ENCODE results near the gene RNF144A.
"Not testable (repeated sequence)": the region's sequence is repeated elsewhere in the genome, so short reads cannot be mapped to it uniquely, and the experiment has no call there.

Gene RNF144A

GRCh38 chr2:6999211-6999877 is 82.1 kb downstream of the RNF144A start:
- H3F3A ChIP-seq (ENCODE audit: low read depth), result no peaks in the 10 kb centered on the region
- no peak for TF ChIP-seq EZH2phosphoT487 (IDR thresholded peaks at IDR 0.05; ENCODE audit: borderline replicate concordance)
- TF ChIP-seq, protein P1, sequence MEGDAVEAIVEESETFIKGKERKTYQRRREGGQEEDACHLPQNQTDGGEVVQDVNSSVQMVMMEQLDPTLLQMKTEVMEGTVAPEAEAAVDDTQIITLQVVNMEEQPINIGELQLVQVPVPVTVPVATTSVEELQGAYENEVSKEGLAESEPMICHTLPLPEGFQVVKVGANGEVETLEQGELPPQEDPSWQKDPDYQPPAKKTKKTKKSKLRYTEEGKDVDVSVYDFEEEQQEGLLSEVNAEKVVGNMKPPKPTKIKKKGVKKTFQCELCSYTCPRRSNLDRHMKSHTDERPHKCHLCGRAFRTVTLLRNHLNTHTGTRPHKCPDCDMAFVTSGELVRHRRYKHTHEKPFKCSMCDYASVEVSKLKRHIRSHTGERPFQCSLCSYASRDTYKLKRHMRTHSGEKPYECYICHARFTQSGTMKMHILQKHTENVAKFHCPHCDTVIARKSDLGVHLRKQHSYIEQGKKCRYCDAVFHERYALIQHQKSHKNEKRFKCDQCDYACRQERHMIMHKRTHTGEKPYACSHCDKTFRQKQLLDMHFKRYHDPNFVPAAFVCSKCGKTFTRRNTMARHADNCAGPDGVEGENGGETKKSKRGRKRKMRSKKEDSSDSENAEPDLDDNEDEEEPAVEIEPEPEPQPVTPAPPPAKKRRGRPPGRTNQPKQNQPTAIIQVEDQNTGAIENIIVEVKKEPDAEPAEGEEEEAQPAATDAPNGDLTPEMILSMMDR (conservative IDR thresholded peaks at IDR 0.05; ENCODE audit: low read length), result no peak
- no peak overlapping the region for H3K4me2 ChIP-seq (ENCODE audit: low read depth, low read length, poor library complexity, severe bottlenecking)

GRCh38 chr2:7001395-7001794 is 84.2 kb downstream of the RNF144A start:
- H3K4me1 ChIP-seq (ENCODE audit: insufficient read depth, low read length, poor library complexity, severe bottlenecking); H3K4me3 ChIP-seq (ENCODE audit: low read length, poor library complexity, severe bottlenecking); H3K9me3 ChIP-seq (ENCODE audit: insufficient read depth, low read depth, low read length); H3K4me2 ChIP-seq (ENCODE audit: low read depth, low read length, poor library complexity, severe bottlenecking); H4K20me1 ChIP-seq (ENCODE audit: insufficient read depth, low read length, poor library complexity, severe bottlenecking); H3F3A ChIP-seq (ENCODE audit: low read depth); H3K9me2 ChIP-seq (replicated peaks; ENCODE audit: low read depth, low read length); H3K9ac ChIP-seq (ENCODE audit: low read depth, low read length, poor library complexity, severe bottlenecking); H3K36me3 ChIP-seq (ENCODE audit: insufficient read depth, low read length); H3K27me3 ChIP-seq (ENCODE audit: insufficient read depth, low read length, poor library complexity, severe bottlenecking); H2AFZ ChIP-seq (ENCODE audit: low read length); H3K79me2 ChIP-seq (ENCODE audit: insufficient read depth, low read length): not testable (repeated sequence)

More at GRCh38 chr2:6999211-6999877, 82.1 kb downstream of the RNF144A start:
- no peaks in the 10 kb centered on the region for H3K4me1 ChIP-seq (ENCODE audit: insufficient read depth, low read length, poor library complexity, severe bottlenecking)
- no peaks in the 10 kb centered on the region for H4K20me1 ChIP-seq (ENCODE audit: insufficient read depth, low read length, poor library complexity, severe bottlenecking)
- H2AFZ ChIP-seq (ENCODE audit: low read length), result no peak overlapping the region
- H3K9me2 ChIP-seq (replicated peaks; ENCODE audit: low read depth, low read length), result no peaks in the 10 kb centered on the region
- H3K36me3 ChIP-seq (ENCODE audit: insufficient read depth, low read length), result 0 out of 2 replicates have a peak, but pooled peaks cover 3% of the 10 kb centered on the region
- H3K4me3 ChIP-seq (ENCODE audit: low read length, poor library complexity, severe bottlenecking), result no peak overlapping the region
- H3K9ac ChIP-seq (ENCODE audit: low read depth, low read length, poor library complexity, severe bottlenecking), result no peak overlapping the region
- H3K27me3 ChIP-seq (ENCODE audit: insufficient read depth, low read length, poor library complexity, severe bottlenecking), result no peaks in the 10 kb centered on the region
- H3K9me3 ChIP-seq (ENCODE audit: insufficient read depth, low read depth, low read length), result no peaks in the 10 kb centered on the region
- H3K79me2 ChIP-seq (ENCODE audit: insufficient read depth, low read length), result no peaks in the 10 kb centered on the region

DNA sequence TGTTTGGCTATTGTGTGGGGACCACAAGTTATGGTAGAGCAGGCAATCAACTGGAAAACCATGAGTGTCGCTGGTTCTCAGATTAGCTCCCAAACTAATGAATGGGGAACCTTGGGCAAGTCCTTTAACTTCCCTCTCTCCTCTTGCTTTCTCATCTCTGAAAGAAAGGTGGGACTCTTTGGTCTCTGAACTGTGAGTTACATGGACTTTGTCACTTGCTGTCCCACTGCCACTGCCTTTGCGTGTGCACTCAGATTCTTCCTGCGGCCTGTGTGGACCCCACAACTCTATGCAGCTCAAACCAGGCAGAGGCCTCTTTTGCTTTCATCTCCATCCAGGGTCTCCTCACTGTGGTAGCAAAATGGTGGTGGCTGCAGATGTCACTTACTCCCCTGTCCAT is 86.7 kb downstream of the RNF144A start:
- H3K27me3 ChIP-seq (ENCODE audit: insufficient read depth, low read length, poor library complexity, severe bottlenecking), result no peaks in the 10 kb centered on the region
- TF ChIP-seq, protein P1 (conservative IDR thresholded peaks at IDR 0.05; ENCODE audit: low read length), result no peak
- no peak for TF ChIP-seq EZH2phosphoT487 (IDR thresholded peaks at IDR 0.05; ENCODE audit: borderline replicate concordance)
- no peaks in the 10 kb centered on the region for H4K20me1 ChIP-seq (ENCODE audit: insufficient read depth, low read length, poor library complexity, severe bottlenecking)
- H3K4me2 ChIP-seq (ENCODE audit: low read depth, low read length, poor library complexity, severe bottlenecking), result no peak overlapping the region
- H3K36me3 ChIP-seq (ENCODE audit: insufficient read depth, low read length), result no peaks in the 10 kb centered on the region
- H3K79me2 ChIP-seq (ENCODE audit: insufficient read depth, low read length), result no peaks in the 10 kb centered on the region
- peaks cover 10% of the 10 kb centered on the region for H3K4me1 ChIP-seq (ENCODE audit: insufficient read depth, low read length, poor library complexity, severe bottlenecking)
- no peaks in the 10 kb centered on the region for H3F3A ChIP-seq (ENCODE audit: low read depth)
- no peak overlapping the region for H3K9ac ChIP-seq (ENCODE audit: low read depth, low read length, poor library complexity, severe bottlenecking)
- no peak overlapping the region for H2AFZ ChIP-seq (ENCODE audit: low read length)
- H3K9me3 ChIP-seq (ENCODE audit: insufficient read depth, low read depth, low read length), result no peaks in the 10 kb centered on the region
- no peak overlapping the region for H3K4me3 ChIP-seq (ENCODE audit: low read length, poor library complexity, severe bottlenecking)
- no peaks in the 10 kb centered on the region for H3K9me2 ChIP-seq (replicated peaks; ENCODE audit: low read depth, low read length)

GRCh38 chr2:7004636-7005035 is 87.4 kb downstream of the RNF144A start:
- Histone ChIP-seq H3K27me3 (ENCODE audit: insufficient read depth, low read length, poor library complexity, severe bottlenecking) (no peaks in the 10 kb centered on the region), H3F3A (ENCODE audit: low read depth) (no peaks in the 10 kb centered on the region), H3K79me2 (ENCODE audit: insufficient read depth, low read length) (no peaks in the 10 kb centered on the region), H3K4me1 (ENCODE audit: insufficient read depth, low read length, poor library complexity, severe bottlenecking) (peaks cover 10% of the 10 kb centered on the region), H3K9me2 (replicated peaks; ENCODE audit: low read depth, low read length) (no peaks in the 10 kb centered on the region), H3K4me3 (ENCODE audit: low read length, poor library complexity, severe bottlenecking) (no peak overlapping the region), H3K9me3 (ENCODE audit: insufficient read depth, low read depth, low read length) (no peaks in the 10 kb centered on the region), H3K4me2 (ENCODE audit: low read depth, low read length, poor library complexity, severe bottlenecking) (no peak overlapping the region), H3K36me3 (ENCODE audit: insufficient read depth, low read length) (no peaks in the 10 kb centered on the region), H4K20me1 (ENCODE audit: insufficient read depth, low read length, poor library complexity, severe bottlenecking) (no peaks in the 10 kb centered on the region), H2AFZ (ENCODE audit: low read length) (no peak overlapping the region), H3K9ac (ENCODE audit: low read depth, low read length, poor library complexity, severe bottlenecking) (no peak overlapping the region)
- no peak for TF ChIP-seq EZH2phosphoT487 (IDR thresholded peaks at IDR 0.05; ENCODE audit: borderline replicate concordance)
- TF ChIP-seq, protein P1 (conservative IDR thresholded peaks at IDR 0.05; ENCODE audit: low read length), result no peak
